Keratinocyte (primary cell): Measurements from ENCODE around the gene CD69.

Experiments used
- EZH2 ChIP-seq: IDR thresholded peaks from one replicate; pipeline ENCODE4 v1.6.1; 2012; ENCODE audit warnings: inconsistent platforms, mild to moderate bottlenecking, low read length, moderate library complexity
- TF ChIP-seq, protein P1 (sequence below), 3 experiments: IDR thresholded peaks in 1 of 3; conservative IDR thresholded peaks in 1 of 3; optimal IDR thresholded peaks in 1 of 3; 2 replicates in 2 of 3; 3 replicates in 1 of 3; pipeline versions ENCODE3 to v1.5.1; 2011; ENCODE audit warnings: low read length in 3 of 3, mild to moderate bottlenecking in 3 of 3, moderate library complexity in 2 of 3, control low read depth in 1 of 3, inconsistent platforms in 1 of 3; ENCODE audit not compliant: insufficient read depth in 2 of 3; ENCODE audit errors: extremely low read depth in 1 of 3

DNA sequence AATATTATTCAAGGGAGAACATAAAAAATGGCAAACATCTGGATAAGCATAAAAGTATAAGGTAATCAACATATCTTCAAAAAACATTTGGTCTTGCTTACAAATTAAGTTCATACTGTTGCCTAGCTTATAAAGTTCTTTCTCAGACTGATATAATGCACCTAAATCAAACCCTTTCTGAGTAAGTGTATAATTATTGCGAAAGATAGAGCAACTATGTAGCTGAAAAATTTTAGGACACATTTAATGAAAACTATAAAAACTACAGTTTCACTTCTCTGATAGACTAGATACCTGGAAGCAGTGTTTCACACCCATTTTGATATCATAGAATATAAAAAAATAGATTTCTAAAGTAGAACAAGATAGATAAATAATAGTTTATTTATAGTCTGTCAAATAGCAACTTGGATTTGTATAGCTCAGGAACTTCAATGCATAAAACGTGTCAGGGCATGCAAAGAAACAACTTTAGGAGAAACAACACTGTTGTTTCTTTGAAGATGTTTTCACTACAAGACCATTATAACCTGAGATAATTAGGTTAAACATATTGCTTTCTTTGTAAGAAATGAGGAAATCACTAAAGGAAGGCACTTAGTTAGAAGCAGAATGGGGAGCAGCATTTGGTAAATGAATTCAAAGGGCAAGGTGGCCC lies 35.4 kb downstream of the CD69 start:
- TF ChIP-seq EZH2, result no peak
- TF ChIP-seq, protein P1, sequence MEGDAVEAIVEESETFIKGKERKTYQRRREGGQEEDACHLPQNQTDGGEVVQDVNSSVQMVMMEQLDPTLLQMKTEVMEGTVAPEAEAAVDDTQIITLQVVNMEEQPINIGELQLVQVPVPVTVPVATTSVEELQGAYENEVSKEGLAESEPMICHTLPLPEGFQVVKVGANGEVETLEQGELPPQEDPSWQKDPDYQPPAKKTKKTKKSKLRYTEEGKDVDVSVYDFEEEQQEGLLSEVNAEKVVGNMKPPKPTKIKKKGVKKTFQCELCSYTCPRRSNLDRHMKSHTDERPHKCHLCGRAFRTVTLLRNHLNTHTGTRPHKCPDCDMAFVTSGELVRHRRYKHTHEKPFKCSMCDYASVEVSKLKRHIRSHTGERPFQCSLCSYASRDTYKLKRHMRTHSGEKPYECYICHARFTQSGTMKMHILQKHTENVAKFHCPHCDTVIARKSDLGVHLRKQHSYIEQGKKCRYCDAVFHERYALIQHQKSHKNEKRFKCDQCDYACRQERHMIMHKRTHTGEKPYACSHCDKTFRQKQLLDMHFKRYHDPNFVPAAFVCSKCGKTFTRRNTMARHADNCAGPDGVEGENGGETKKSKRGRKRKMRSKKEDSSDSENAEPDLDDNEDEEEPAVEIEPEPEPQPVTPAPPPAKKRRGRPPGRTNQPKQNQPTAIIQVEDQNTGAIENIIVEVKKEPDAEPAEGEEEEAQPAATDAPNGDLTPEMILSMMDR (optimal IDR thresholded peaks at IDR 0.05 in 1 of 3, IDR thresholded peaks at IDR 0.05 in 1 of 3, conservative IDR thresholded peaks at IDR 0.05 in 1 of 3; ENCODE audit: extremely low read depth in 1 of 3, insufficient read depth in 2 of 3, low read length in 3 of 3), result no peak
